NCI-H2196 (cell line): Measurements from ENCODE around the gene CNTNAP2.
"Not testable (repeated sequence)": the region's sequence is repeated elsewhere in the genome, so short reads cannot be mapped to it uniquely, and the experiment has no call there.

Experiments
- DNase-seq: peaks from one replicate; lab custom pipeline; 2025; ENCODE audit not compliant: unreplicated experiment; lab: John Stamatoyannopoulos, UW

The CNTNAP2 gene

DNA sequence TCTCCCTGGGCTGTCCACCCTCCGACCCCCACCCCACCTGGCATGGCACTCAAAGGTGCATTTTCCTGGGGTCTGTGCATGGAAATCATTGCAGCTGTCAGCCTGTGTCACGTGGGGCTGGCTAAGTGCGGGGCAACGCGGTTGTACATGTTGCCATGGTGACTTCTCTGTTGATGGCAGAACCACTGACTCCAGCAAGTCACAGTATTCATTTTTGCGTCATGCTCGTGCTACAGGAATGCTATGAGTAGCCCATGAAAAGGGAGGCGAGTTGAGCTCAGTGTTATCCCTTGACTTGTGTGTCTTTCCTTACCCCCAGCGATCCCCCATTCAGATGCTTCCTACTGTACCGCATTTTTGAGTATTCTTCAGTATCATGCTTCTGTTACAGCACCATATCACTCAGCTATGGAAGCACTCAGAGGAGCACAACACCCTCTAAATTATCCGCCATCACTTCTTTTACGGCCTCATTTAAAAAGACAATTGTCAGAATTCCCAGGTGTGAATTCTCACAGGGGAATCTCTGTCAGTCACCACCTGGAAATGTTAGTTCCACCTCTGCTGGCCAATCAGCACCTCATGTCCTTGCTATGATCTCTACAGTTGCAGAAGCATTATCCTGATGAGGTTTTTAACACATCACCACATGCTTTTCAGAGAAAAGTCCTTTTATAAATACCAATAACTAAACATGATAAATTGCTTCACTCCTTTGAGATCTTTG, 2279.6 kb downstream of the CNTNAP2 start:
- DNase-seq = no peak

DNA sequence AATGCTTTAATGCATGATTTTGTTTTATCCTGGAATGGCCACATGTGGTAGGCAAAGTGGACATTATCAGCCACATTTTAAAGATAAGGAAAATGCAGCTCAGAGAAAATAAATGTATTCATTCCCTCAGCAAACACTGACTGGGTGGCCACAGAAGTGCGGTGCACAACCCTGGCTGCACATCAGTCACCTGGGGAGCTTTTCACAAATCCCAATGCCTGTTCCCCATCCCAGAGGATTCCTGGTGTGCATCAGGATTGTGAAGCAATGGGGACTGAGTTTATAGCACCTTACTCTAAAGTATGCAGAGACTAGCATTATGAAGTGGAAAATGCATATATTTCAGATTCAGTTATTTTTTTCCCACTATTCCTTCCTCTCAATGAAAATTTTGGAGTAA, 2280.5 kb downstream of the CNTNAP2 start:
- DNase-seq = no peak

DNA sequence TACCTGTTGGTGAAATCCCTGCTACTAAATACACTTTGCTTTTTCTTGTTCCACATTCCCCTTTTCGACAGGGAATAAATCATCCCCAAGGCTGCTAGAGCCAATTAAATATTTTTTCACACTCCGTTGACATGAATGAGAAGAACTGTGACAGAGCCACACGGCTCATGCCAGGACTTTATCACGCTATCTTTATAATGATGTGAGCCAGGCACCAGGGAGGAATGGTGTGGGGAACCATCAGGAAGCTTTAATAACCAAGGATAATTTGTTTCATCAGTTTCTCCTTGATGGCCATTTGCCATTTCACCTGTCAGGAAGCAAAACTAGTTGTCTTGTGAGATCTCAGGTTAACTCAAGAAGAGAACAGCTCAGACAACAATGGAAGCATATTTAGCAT, 2280.9 kb downstream of the CNTNAP2 start:
- no peak for DNase-seq

DNA sequence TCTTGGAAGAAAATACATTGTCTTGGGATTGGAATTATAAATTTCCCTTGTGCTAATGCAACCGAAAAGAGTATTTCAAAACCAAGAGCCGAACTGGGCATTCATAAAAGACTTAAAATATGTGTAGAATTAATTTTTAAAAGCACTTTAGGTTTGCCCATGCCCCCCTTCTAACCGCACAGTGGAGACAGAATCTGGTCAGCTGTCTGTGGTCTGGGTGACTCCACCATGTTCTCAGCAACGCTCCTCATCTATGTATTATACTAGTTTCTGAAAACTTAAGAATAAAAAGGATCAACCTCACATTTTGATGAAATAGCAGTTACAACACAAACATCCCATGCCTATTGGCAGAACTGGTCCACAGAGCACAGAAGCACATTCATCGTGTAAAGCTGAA, 2281.4 kb downstream of the CNTNAP2 start:
- no peak for DNase-seq

DNA sequence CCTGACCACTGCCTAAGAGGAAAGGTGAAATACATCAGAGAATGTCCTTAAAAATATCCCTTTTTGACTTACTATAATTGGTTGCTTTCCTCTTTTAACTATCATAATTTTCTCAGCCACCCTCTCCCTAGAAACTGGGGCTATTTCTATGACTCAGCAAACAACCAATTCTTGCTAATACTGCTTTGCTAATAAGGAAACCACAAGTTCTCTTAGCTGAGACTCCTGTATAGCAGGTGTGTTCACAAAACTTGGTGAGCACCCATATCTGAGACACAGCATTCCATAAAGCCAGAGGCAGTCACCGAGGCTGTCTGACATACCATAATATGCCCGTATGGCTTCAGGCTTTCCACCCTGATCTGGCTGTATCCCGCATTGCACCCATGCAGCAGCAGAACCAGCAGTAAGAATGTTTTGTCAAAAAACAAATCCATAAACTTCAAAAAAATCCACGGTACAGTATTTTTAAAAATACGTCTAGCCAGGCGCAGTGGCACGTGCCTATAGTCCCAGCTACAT, 2282.3 kb downstream of the CNTNAP2 start:
- no peak for DNase-seq

DNA sequence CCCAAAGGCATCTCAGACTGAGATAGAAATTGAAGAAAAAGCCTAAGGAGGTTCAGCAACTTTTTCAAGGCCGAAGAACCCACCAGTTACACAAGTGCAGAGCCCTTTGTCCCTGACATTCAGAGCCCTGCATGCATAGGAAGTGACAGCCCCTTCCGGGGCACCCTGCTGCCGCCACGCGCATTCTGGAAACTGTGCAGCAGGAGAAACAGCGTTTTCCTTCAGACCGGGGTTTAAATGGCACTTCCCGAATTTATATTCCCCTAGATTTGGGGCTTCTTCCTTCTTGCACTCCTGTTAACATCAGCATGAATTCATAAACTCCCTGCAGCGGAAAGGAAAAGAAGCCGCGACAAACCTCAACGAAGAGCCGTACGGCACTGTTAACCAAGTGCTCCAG, 2283.5 kb downstream of the CNTNAP2 start:
- DNase-seq = no peak

DNA sequence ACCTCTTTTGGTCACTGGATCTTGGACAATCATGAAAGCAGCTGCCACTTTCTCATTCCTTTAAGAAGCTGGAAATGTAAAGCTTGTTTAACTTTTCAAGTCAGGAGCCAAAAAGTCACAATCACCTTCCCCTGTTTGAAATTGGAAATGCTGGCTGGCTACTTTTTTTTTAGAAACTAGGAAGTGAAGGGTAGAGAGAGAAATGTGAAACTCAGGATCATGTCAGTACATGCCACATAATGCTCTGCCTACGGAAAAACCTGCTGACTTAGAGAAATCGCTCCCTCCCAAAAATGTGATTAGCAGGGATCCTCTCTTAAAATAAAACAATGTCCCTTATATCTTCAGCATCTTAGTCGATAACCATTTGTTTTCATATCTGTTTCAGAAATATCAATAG, 2285.6 kb downstream of the CNTNAP2 start:
- DNase-seq = no peak

DNA sequence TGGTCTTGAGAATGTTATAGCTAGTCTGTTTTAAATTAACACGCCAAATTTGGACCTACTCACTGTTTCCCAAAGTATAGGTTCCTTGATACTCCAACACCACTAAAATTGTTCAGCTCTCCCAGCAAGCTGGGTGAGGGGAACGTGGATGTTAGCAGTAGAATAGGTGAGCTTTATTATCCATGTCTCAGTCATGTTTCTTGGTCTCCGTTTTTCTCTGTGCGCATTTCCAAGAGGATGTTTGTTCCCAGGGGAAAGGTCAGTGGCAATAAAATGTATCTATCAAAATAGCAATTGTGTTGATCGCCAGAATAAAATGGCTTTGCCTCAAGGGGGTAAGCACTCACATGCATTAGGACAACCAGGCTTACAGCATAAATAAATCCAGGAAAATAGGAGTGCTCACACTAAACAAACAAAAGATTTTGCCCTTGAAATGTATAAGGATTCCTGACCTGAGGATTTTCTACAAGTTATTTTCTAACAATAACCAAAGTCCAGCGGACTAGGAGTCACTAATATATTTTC, 2286.9 kb downstream of the CNTNAP2 start:
- no peak for DNase-seq

DNA sequence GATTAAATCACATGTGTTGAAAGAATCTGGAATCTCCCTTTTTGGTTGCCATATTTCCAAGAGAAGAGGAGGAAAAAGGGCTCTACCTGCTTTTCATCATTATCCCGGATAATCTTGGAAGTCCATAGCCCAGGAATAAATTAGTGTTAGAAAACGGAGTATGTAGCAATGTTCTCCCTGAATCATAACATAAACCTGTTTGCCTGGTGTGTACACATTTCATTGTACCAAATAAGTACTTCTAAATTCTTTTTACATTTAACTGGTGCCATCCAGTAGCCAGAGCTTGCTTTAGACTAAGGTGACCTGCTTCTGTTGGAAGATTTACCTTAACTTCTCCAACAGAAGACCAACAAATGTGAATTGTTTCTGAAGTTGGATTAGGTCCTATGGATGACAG, 2291.7 kb downstream of the CNTNAP2 start:
- no peak for DNase-seq

DNA sequence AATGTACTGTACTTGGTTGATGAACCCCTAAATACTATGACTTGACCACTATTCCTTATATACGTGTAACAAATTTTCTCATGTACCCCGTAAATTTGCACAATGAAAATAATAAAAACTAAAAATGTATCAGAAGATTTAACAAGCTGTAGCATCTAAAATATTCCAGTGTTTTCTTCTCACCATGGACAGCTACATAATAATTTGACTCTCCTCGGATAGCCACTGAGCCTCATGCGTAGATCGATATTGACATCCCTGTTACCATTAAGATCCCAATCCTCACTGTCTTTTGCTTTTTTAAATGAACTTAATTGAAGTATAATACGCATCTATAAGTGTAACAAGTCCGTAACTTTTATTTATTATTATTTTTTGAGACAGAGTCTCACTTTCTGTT, 2294.3 kb downstream of the CNTNAP2 start:
- DNase-seq = no peak

DNA sequence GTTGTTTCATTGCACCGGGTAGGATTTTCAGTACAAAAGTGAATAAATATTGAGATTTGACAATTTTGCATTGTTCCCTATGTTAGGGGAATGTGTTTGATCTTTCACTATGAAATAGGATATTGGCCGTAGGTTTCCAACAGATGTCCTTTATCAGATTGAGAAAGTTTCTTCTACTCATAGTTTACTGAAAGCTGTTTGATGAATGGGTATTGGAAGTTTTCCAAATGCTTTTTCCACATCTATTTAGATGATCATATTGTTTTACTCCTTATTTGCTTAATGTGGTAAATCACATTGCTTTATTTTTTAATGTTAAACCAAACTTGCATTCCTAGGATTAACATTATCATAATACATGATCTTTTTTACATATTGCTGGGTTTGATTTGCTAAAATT, 2296.1 kb downstream of the CNTNAP2 start:
- DNase-seq = no peak

DNA sequence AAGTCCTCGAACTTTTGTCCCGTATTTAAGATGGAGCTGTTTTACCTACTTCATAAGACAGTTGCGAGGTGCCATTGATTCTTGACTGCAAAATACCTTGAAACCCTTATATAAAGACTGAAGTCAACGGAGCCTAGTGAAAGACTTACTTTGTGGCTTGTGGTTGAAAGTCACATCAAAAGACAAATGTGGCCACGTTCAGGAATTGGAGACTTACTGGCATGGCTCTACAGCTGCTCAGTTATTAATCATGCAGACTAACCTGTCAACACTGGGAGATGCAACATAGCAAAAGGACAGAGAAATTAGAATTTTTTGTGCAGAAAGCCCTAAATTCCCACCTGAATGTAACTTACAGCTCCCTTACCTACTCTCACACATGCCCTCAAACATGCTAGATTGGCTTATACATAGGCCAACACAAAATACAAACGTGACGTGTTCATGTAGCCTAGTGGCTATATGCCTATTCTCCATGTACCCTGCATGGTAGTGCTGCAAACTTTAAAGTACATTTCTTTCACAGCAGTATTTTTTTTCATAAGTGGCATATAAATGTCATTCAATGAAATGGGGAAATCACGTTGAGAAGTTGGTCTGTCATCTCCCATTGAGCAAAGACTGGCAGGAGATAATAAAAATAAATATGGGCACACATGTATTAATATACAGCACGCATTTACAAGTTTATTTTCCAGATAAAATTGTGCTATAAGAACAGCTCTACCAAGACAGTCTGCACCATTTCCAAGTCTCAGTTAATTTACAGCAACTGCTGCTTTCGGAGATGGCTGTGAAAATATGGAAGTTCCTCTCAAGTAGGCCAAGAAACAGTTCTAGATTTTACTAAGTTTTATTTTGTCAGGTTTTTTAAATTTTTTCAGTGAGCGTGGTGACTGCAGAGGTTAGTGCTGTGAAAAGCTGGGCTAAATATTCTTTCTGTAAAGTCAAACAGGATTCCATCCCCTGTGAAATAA, 2303.5 kb downstream of the CNTNAP2 start:
- no peak for DNase-seq

DNA sequence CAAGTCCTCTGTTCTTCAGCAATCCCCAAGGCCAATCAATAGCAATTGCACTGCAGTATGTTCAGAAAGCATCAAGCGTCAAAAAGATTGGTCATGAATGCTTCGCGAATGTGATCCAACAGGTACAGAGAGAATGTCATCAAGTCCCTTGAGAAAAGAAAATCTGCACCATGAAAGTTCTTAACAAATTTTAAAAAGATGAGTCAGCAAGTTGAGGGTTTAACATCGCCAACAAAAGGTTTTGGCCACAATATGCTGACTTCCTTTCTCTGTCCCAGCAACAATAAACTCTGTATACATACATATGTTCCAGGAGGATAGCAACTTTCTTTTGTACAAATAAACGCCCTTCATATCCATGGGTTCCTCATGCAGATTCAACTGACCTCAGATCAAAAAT, 2305.4 kb downstream of the CNTNAP2 start:
- DNase-seq = no peak

DNA sequence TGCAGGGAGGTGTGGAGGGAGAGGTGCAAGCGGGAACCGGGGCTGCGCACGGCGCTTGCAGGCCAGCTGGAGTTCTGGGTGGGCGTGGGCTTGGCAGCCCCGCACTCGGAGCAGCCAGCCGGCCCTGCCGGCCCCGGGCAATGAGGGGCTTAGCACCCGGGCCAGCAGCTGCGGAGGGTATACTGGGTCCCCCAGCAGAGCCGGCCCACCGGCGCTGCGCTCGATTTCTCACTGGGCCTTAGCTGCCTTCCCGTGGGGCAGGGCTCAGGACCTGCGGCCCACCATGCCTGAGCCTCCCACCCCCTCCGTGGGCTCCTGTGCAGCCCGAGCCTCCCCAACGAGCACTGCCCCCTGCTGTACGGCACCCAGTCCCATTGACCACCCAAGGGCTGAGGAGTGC, 2309.8 kb downstream of the CNTNAP2 start:
- DNase-seq = not testable (repeated sequence)

DNA sequence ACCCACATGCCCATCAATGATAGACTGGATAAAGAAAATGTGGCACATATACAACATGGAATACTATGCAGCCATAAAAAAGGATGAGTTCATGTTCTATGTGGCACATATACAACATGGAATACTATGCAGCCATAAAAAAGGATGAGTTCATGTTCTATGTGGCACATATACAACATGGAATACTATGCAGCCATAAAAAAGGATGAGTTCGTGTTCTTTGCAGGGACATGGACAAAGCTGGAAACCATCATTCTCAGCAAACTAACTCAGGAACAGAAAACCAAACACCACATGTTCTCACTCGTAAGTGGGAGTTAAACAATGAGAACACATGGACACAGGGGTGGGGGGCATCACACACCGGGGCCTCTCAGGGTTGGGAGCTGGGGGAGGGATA, 2314.1 kb downstream of the CNTNAP2 start:
- not testable (repeated sequence) for DNase-seq

DNA sequence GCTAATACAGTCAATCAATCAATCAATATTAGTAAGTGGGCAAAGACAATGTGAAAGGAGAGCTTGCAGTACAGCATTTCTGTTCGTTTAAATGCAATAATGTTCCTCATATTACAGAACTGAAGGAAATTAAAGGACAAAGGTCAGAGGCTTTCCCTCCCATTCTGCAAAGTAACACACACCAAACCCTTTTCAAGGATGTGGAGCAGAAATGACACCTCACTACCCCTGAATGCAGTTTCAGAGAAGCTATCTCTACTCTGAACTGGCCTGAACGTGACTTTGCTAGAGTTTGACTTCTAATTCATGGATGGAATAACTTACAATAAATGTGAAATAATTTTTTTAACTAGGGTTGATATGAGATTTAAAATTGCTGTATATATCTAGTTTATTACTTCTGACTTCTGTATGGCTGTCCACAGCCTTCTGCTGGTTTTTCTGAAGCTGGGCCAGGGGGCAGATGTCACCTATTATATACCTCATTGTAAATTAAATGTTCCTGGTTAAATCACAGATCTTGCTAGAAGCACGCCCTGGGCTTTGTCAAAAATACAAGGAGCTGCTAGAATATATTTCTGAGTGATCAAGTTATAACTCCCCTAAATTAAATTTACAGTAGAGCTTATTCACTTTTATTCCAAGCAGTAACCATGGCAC, 2317.1 kb downstream of the CNTNAP2 start:
- no peak for DNase-seq

DNA sequence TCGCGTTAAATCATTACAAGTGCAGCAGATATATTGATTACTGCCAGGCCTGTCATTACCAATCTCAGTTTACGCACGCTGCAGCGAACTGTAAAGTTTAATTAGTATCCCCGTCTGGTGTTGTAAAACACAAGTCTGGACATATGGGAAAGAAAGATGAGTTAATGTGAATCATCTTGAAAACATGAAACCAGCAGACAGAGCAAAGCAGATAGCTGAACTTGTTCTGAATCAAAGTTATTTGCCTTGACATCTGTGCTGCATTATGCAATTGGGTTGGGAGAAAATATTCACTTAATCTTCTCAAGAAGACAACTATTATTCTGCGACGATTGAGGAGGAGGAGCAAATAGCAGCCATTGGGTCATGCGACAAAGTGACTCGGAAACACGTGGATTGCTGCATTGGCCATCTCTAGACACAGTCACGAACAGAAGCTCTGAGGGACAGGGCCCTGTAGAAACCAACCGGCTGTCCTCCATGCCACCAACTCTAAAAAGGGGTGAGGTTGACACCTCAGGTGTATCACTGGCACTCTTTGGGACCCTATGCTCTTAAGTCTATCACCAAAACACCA, 2317.7 kb downstream of the CNTNAP2 start:
- DNase-seq = no peak

DNA sequence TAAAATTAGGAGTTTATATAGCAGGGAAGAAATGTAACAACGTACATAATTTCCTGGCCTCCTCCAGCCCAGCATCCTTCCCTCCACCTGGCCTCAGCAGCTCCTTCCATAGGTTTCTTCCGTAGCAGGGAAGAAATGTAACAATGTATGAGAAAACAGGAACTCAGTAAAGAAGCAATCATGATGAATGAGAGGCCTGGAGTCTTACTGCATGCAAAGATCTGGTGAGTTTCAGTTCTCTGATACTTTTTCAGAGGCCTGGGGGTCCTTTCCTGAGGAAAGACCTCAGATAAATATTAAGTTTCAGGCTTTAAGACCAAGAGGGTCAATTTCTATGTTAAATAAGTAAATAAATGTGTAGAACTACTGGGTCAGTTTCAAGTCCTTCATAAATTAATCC, 2318.3 kb downstream of the CNTNAP2 start:
- DNase-seq = no peak

DNA sequence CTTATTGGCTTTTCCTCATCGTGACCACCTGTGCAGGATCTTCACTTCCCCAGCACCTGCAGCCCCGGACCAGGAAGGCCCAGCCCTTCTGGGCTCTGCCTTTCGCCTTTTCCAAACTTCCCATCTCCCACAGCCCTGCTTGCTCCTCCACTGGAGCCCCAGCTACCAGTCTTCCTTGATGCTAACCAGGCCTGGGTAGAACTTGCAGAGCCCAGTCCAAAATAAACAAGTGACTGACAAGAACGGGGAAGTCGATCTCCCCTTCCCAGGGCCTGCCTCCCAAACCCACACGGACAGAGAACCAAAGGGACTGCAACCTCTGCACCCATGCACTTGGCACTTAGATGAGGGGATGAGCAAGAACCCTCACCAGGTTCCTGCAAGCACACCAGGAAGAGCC, 2319.1 kb downstream of the CNTNAP2 start:
- DNase-seq = no peak

DNA sequence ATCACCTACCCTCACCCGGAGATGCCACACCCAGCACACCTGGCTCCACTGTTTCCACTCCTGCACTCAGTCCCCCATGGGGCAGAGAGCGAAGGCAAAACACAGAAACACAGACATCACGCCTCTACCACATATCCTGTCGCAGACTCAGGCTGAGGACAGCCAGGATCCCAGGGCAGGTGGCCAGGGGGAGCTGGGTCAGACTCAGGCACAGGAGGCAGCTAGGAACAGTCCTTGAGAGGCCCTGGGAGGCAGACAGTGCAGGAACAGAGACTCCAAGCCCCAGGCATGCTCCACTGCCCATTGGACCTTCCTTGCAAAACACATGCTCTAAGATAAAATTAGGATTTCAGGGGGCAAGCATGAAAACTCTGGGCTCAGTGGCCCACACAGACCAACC, 2319.5 kb downstream of the CNTNAP2 start:
- DNase-seq = no peak

DNA sequence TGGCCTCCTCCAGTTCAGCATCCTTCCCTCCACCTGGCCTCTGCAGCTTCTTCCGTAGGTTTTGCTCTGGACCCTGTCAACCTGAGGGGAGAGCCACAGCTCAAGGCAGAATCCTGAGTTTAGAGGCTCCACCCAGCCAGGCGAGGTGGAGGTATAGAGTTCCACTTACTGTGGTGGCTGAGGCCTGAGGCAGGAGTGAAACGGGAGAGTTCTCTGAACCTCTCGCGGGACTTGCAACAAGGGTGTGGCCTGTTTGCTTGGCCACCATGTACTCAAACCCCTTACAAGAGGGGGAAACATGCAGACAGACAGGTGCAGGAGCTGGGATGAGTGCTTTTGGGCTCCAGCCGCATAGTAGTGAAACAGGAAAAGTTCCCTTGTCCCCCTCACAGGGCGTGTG, 2320.0 kb downstream of the CNTNAP2 start:
- no peak for DNase-seq
